B cell (primary cell): ENCODE data around the gene SP8. TPM values are rescaled to one million over a fixed set of nuclear protein-coding genes. Genes with fewer than 3 reads are reported as not detected.

ENCODE experiments used
- polyA plus RNA-seq: library from polyadenylated mRNA; depleted of rRNA; stranded (reverse); fragments of >200 nt; gene quantifications from 2 replicates; pipeline ENCODE4 v1.2.3, GENCODE V29; 2012
- total RNA-seq, 2 donors: library from RNA; stranded (reverse); fragments of 120-200 nt in 1 of 2; gene quantifications; 1 replicate in 1 of 2; 2 replicates in 1 of 2; pipeline versions ENCODE4 v1.2.3 to v1.2.4, GENCODE V29; 2013 to 2022

SP8 gene
- total and polyA plus RNA-seq, 2 donors (not counting 1 experiment from before 2014, with no cell fraction given), result not detected

Other genes starting within 250 kb of the SP8 start
- not detected in 2 replicates for gene ABCB5, start 171.2 kb downstream of the SP8 start, total RNA-seq
- gene ABCB5, start 171.2 kb downstream of the SP8 start, polyA plus RNA-seq, result not detected in 2 replicates